AML-193 (cell line): ENCODE measurements around the gene MGST2.
"Not testable (repeated sequence)": the region's sequence is repeated elsewhere in the genome, so short reads cannot be mapped to it uniquely, and the experiment has no call there.

ENCODE experiments used
- DNase-seq, 2 experiments: peaks; one replicate each; lab custom pipeline; 2025; lab: John Stamatoyannopoulos, UW

Gene MGST2

GRCh38 chr4:139665690-139666529, at the start of gene MGST2:
MGST2 (plus strand) TSS chr4:139665819; CDS start chr4:139666020, 201 bp downstream.
- peak; percentile 55 to 63 for DNase-seq

- no peak for DNase-seq
These were observed 47.7 kb upstream of the MGST2 start for GRCh38 chr4:139617702-139618490.

GRCh38 chr4:139619644-139620043, 46.0 kb upstream of the MGST2 start:
- peak; percentile 48 to 54 for DNase-seq

- no peak for DNase-seq
These were observed 42.7 kb upstream of the MGST2 start for GRCh38 chr4:139622901-139623381.

- no peak for DNase-seq
These were observed 41.1 kb upstream of the MGST2 start for GRCh38 chr4:139624441-139625092.

GRCh38 chr4:139625093-139625455, 40.5 kb upstream of the MGST2 start:
- no peak for DNase-seq

GRCh38 chr4:139625482-139625881, 40.1 kb upstream of the MGST2 start:
- DNase-seq, result no peak

GRCh38 chr4:139628184-139629012, 37.2 kb upstream of the MGST2 start:
- DNase-seq, result no peak

GRCh38 chr4:139629436-139630125, 36.0 kb upstream of the MGST2 start:
- no peak for DNase-seq

GRCh38 chr4:139630126-139630495, 35.5 kb upstream of the MGST2 start:
- no peak for DNase-seq

- no peak for DNase-seq
These were observed 34.6 kb upstream of the MGST2 start for GRCh38 chr4:139630991-139631390.

GRCh38 chr4:139631791-139632190, 33.8 kb upstream of the MGST2 start:
- DNase-seq, result no peak

GRCh38 chr4:139632739-139633138, 32.9 kb upstream of the MGST2 start:
- not testable (repeated sequence) for DNase-seq

GRCh38 chr4:139633195-139633594, 32.4 kb upstream of the MGST2 start:
- no peak for DNase-seq

- DNase-seq, result no peak
These were observed 32.0 kb upstream of the MGST2 start for GRCh38 chr4:139633661-139634060.

- DNase-seq, result no peak
These were observed 29.7 kb upstream of the MGST2 start for GRCh38 chr4:139635966-139636365.

GRCh38 chr4:139638306-139638705, 27.3 kb upstream of the MGST2 start:
- DNase-seq, result not testable (repeated sequence)

GRCh38 chr4:139639654-139640053, 26.0 kb upstream of the MGST2 start:
- no peak for DNase-seq

- no peak for DNase-seq
These were observed 24.4 kb upstream of the MGST2 start for GRCh38 chr4:139641218-139641617.

- no peak for DNase-seq
These were observed 23.3 kb upstream of the MGST2 start for GRCh38 chr4:139642364-139642763.
